ENCODE data around the gene RPS27L. TPM values are rescaled to one million over a fixed set of nuclear protein-coding genes. Genes with fewer than 3 reads are reported as not detected.

RPS27L gene
- total RNA-seq, result 100 to 1,000 TPM; 120 to 220 (median 172) TPM

GRCh38 chr15:63157118-63157843, at the start of gene RPS27L:
RPS27L (minus strand) TSS chr15:63157477; CDS start chr15:63157405, 72 bp downstream.
- H3K9me3 ChIP-seq, result no peaks in the 10 kb centered on the region
- no peaks in the 10 kb centered on the region for H3K27me3 ChIP-seq
- peaks cover 9 to 29% (median 20%) of the 10 kb centered on the region in 4 donors for H3K36me3 ChIP-seq
- DNase-seq (ENCODE audit: extremely low spot score), result peak; percentile 97
- H3K4me1 ChIP-seq, result peaks cover 18 to 30% (median 25%) of the 10 kb centered on the region in 4 donors
- peak within 1 kb of the TSS; percentile 68 to 89 (median 82) for H3K4me3 ChIP-seq
- intact Hi-C loops (cut with DNase I), result loop anchor here (10.0 kb wide), 1 partner anchor 118 kb away; the partner anchor contains the start of gene APH1B
- peak within 1 kb of the TSS; percentile 90 to 97 (median 94) for H3K27ac ChIP-seq (replicated peaks in 1 of 4)
- TF ChIP-seq EP300 (IDR thresholded peaks at IDR 0.05), result no peak
- TF ChIP-seq, protein P1, sequence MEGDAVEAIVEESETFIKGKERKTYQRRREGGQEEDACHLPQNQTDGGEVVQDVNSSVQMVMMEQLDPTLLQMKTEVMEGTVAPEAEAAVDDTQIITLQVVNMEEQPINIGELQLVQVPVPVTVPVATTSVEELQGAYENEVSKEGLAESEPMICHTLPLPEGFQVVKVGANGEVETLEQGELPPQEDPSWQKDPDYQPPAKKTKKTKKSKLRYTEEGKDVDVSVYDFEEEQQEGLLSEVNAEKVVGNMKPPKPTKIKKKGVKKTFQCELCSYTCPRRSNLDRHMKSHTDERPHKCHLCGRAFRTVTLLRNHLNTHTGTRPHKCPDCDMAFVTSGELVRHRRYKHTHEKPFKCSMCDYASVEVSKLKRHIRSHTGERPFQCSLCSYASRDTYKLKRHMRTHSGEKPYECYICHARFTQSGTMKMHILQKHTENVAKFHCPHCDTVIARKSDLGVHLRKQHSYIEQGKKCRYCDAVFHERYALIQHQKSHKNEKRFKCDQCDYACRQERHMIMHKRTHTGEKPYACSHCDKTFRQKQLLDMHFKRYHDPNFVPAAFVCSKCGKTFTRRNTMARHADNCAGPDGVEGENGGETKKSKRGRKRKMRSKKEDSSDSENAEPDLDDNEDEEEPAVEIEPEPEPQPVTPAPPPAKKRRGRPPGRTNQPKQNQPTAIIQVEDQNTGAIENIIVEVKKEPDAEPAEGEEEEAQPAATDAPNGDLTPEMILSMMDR (IDR thresholded peaks at IDR 0.05), result peak in 1 of 3 experiments; percentile 2
- TF ChIP-seq POLR2A (IDR thresholded peaks at IDR 0.05; ENCODE audit: low read depth), result peak; percentile 70
- TF ChIP-seq POLR2AphosphoS5 (IDR thresholded peaks at IDR 0.05), result peak; percentile 87 to 92
- 2% methylated on average over 28 of the region's 60 CpGs for WGBS

GRCh38 chr15:63206079-63206478, 48.8 kb upstream of the RPS27L start:
- no peak overlapping the region for H3K4me3 ChIP-seq
- WGBS, result 88% methylated on average over 2 of the region's 2 CpGs
- intact Hi-C loops (cut with DNase I), result no loop called here
- no peaks in the 10 kb centered on the region for H3K36me3 ChIP-seq
- no peaks in the 10 kb centered on the region for H3K9me3 ChIP-seq
- no peak for DNase-seq (ENCODE audit: extremely low spot score)
- H3K4me1 ChIP-seq, result peaks cover 3 to 43% (median 18%) of the 10 kb centered on the region in 4 donors
- no peak overlapping the region for H3K27ac ChIP-seq (replicated peaks in 1 of 4)
- no peaks in the 10 kb centered on the region for H3K27me3 ChIP-seq
- TF ChIP-seq POLR2AphosphoS5 (IDR thresholded peaks at IDR 0.05) (no peak), POLR2A (IDR thresholded peaks at IDR 0.05; ENCODE audit: low read depth) (no peak), EP300 (IDR thresholded peaks at IDR 0.05) (no peak)
- TF ChIP-seq, protein P1 (IDR thresholded peaks at IDR 0.05), result no peak

- 93% methylated on average over 9 of the region's 9 CpGs for WGBS
- no peaks in the 10 kb centered on the region for H3K36me3 ChIP-seq
- no peaks in the 10 kb centered on the region for H3K9me3 ChIP-seq
- no peaks in the 10 kb centered on the region for H3K27me3 ChIP-seq
- H3K27ac ChIP-seq (replicated peaks in 1 of 4), result no peak overlapping the region
- H3K4me1 ChIP-seq, result peaks cover 0 to 31% (median 14%) of the 10 kb centered on the region in 4 donors
- no peak overlapping the region for H3K4me3 ChIP-seq
- intact Hi-C loops (cut with DNase I), result no loop called here
- TF ChIP-seq, protein P1 (IDR thresholded peaks at IDR 0.05), result no peak
- TF ChIP-seq POLR2A (IDR thresholded peaks at IDR 0.05; ENCODE audit: low read depth) (no peak), POLR2AphosphoS5 (IDR thresholded peaks at IDR 0.05) (no peak), EP300 (IDR thresholded peaks at IDR 0.05) (no peak)
- DNase-seq (ENCODE audit: extremely low spot score), result no peak
Measured at GRCh38 chr15:63203451-63204090, 46.3 kb upstream of the RPS27L start.

DNA sequence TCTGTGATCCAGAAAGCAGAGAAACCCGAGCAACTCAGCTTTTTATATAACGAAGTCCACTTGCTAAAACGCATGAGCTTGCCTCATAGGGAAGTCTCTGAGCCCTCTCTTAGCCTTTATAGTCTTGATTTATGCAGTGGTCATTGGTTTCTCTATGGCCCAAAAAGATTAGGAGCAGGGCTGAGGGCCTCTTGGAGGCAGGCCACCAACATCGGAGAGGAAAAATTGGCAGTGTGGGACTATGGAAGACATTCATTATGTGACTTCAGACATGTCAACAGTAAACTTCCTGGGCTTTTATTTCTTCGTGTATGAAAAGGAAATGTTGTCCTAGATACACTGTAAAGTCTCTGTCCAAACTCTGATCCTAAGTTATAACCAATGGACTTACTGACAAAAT, 45.6 kb upstream of the RPS27L start:
- WGBS, result 64% methylated on average over 5 of the region's 5 CpGs
- TF ChIP-seq, protein P1 (IDR thresholded peaks at IDR 0.05), result no peak
- TF ChIP-seq EP300 (IDR thresholded peaks at IDR 0.05) (no peak), POLR2A (IDR thresholded peaks at IDR 0.05; ENCODE audit: low read depth) (no peak)
- Histone ChIP-seq H3K36me3 (no peaks in the 10 kb centered on the region), H3K27ac (replicated peaks in 1 of 4) (no peak overlapping the region), H3K9me3 (no peaks in the 10 kb centered on the region), H3K4me3 (no peak overlapping the region), H3K27me3 (no peaks in the 10 kb centered on the region), H3K4me1 (peaks cover 5 to 38% (median 20%) of the 10 kb centered on the region in 4 donors)
- DNase-seq (ENCODE audit: extremely low spot score), result no peak
- intact Hi-C loops (cut with DNase I), result no loop called here

All from esophagus muscularis mucosa (tissue), 4 donors.